Stimulated activated CD4-positive, alpha-beta T cell treated with anti-CD3 and anti-CD28 coated beads, TNF-alpha, amount 100 ng/mL, for 1 hour (primary cell): ENCODE measurements around the gene AGA.
A peak's percentile ranks its signal among the peaks of the same experiment; 100 is the strongest.

Experiments
- DNase-seq, 3 donors: peaks; one replicate each; pipeline ENCODE4 v3.0.0-alpha.2; 2020; ENCODE audit warnings: low read depth in 3 of 3, low spot score in 1 of 3

Gene AGA

DNA sequence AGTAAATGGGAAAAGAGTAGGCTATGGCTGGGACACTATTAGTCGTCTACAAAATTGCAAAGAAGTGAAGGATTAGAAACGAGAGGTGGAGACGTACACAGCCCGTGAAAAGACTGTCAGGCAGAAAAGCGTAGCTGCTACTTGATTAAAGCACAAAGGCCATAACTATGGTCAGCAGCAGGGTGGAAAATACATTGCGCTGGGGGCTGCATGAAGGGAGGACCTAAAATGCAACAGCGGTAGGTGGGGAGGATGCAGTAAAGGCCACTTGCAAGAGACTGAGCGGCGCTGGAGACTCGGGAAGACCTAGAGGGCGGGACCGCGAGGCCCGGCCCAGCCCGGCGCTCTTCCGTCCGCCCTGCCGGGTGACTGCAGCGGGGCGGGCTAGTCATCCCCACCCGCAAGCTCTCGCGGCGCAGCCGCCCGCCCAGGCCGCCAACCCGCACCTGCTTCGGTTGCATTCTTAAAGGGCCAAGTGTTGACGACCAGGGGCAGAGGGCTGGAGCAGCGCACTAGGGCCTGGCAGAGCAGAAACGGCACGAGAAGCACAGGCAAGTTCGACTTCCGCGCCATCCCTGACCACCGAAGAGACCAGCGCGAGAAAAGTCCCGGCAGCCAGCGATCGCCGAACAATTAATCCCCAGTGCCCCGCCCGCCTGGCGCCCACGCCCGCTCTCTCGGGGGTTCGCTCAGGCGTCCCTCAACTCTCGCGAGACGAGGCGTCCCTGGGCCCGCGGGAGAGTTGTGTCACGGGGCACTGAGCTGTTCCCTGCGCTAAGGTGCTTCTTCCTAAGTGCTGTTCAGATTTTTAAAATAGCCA lies at the start of gene AGA:
Gene AGA, minus strand, starts transcription at position 635 of the 820 bp plus-strand sequence. Its CDS starts 62 bp downstream, at position 573.
- peak; percentile 88 to 93 (median 90) for DNase-seq

DNA sequence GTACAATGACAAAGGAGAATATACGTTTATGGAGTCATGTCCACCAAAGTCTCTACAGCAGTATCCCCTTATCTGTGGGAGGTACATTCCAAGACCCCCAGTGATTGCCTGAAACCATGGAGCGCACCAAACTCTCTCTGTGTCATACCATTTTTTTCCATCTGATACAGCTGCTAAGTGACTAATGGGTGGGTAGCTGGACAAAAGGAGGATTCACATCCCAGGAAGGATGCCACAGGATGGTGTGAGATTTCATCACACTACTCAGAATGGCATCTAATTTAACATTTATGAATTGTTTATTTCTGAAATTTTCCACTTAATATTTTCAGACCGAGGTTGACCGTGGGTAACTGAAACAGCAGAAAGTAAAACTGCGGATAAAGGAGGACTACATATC lies 49.8 kb upstream of the AGA start:
- no peak for DNase-seq

DNA sequence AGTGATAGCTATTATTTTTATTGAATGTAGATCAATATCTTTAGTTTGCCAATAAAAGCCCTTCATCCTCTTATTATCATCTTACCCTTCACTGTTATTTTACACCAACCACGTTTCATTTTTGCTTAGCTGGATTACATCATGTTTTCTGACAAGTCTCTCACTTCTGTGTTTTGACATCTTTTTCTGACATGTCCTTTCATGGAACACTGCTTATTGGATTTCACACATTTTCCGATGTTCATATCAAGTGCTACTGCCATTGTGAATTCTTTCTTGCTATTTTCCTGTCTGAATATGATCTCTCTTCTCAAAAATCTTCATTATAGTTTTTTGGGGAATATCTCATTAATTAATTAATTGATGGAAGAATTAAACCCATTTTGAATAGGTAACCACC lies 48.5 kb upstream of the AGA start:
- no peak for DNase-seq

DNA sequence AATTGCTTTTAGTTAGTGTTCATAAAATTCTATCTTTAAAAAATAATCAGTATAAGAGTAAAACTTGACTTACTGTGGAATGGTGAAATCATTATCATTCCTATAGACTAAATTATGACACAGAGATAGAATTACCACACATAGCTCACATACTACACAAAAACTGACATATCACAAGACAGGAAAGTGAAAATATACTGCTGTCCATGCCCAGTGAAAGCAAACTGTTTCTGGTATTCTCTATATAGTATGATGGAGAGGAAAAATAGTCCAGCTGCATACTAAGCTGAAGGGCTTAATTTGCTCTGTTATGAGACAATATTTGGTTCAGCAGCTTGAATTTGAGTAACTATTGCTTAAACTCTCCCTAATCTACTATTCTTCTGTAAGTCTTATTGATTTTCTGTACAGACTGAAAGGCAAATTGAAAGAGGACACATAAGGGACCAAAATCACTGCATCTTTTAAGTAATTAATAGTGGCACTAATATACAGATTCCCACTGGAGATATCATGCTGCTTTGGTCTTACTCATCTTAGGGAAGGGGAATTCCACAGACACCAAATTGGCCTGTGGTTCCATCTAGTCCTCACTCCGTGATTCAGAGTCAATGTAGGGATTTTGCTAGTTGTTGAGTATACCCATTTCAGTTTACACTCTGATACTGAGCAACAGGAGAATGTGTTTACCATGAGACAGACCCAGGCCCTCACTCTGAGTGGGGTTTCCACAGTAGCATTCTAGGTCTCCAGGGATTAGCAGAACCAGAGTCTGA lies 47.4 kb upstream of the AGA start:
- no peak for DNase-seq

DNA sequence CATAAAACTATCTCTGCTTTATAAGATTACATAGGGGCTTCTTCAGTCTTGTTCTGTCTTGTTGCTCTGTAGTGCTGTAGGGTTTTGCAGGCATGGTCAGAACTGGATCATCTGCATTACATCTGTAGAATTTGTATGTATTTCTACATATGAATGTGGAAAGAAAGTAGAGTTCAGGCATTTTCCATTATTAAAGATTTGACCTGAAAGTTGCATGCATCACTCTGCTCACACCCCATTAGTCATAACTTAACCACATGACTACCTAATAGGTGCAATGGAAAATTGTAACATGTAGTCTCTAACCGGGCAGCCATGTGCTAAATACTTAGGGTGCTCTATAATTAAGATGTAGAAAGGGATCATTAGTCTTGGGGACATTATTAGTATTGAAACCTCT lies 45.7 kb upstream of the AGA start:
- no peak for DNase-seq

DNA sequence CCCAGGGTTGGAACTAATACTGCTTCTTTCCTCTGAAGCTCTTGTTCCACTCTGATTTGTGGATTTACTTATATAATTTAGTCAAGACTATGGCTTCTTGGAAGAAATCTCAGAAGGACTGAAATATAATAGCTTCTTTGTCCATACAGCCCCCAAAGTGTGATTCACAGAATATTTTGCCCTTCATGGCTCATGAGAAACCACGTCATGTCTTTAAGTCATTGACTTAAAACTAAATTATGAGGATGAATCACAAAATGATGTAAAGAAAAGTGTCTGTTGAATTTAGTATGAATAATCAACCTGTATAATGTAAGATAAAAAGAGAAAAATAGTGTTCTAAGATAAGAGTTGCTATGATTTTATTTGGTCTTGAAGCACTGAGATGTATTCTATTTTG lies 43.3 kb upstream of the AGA start:
- DNase-seq: no peak

DNA sequence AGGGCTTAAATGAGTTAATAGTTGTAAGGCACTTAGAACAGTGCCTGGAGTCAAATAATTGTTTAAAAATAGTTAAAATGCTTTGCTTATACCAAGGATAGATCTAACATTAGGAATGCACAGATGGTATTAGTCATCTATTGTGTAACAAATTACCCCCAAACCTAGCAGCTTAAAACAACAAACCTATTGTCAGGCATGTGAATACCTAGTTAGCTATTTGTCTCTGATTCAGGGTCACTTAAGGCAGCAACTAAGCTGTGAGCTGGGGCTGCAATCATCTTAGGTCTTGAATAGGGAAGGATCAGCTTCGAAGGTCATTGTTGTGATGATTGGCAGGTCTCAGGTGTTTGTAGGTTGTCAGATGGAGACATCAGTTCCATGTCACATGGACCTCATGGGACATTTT lies 42.4 kb upstream of the AGA start:
- DNase-seq: no peak

DNA sequence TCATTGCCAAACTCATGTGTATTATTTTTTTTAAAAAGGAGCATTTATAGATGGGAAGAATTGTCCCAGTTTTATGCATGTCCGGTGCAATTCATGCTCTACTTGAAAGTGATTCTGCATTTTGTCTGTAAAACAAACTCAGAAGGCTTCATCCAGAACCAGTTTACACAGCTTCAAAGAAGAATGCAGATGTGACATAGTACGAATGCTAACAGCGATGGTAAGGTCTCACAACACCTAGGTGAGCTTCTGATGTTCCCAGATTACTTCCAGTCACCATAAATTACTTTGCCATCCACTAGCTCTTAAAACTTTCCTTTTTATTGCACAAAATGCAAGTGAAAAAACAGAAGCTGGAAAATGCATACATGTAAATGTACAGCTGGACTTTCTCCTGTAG lies 41.5 kb upstream of the AGA start:
- no peak for DNase-seq

DNA sequence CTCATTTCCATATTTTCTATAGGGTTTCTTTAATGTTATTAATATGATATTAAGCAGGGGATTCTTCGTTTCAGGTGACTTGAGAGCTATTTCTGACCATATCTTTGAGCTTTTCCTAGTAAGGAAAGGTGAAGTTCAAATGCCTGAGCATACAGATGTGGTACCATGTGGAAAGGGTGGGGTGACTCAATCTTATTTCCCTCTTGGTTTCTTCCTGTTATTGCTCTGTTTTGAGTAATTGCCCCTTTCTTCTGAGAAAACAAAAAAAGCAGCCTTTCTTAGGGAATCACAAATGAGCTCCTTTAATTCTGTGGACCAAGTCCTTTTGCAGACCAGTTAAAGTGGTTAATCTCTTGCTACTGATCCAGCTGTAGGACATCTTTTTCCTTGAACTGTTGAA lies 41.0 kb upstream of the AGA start:
- DNase-seq: no peak

DNA sequence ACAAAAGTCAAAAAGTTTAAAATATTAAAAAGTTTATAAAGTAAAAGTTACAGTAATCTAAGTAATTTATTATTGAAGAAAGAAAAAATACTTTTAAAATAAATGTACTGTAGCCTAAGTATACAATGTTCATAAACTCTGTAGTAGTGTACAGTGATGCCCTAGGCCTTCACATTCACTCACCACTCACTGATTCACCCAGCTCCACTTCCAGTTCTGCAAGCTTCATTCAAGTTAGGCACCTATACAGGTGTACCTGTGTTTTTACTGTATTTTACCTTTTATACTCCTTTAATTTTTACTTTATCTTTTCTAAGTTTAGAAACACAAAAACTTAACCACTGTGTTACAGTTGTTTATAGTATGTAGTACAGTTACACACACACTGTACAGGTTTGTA lies 40.1 kb upstream of the AGA start:
- no peak for DNase-seq

DNA sequence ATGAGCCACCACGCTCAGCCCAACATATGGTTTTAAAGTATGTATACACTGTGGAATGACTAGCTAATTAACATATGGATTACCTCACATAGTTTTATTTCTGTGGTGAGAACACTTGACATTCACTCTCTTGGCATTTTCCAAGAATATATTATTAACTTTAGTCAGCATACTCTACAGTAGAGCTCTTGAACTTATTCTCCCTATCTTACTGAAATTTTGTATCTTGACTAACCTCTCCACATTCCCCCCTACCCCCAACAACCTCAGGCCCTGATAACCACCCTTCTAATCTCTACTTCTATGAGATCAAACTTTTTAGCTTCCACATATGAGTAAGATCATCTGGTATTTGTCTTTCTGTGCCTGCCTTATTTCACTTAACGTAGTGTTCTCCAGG lies 38.6 kb upstream of the AGA start:
- no peak for DNase-seq

DNA sequence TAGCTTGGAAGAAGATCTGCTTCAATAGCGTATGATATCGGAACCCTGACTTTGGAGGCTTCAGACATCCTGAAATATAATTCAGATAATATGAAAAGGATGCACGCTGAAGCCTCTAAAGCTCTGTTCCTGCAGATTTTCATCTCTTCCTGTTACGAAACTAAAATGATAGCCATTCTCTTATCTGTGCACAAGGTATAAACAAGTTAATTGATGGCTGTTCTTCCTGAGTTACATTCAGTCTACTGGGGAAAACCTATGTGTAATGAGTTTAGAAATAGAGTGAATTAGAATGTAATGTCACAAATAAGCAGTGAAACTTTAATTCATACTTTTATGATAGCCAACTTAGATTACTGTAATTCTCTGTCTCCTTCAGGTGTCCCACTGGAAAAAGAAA lies 36.8 kb upstream of the AGA start:
- DNase-seq: no peak

DNA sequence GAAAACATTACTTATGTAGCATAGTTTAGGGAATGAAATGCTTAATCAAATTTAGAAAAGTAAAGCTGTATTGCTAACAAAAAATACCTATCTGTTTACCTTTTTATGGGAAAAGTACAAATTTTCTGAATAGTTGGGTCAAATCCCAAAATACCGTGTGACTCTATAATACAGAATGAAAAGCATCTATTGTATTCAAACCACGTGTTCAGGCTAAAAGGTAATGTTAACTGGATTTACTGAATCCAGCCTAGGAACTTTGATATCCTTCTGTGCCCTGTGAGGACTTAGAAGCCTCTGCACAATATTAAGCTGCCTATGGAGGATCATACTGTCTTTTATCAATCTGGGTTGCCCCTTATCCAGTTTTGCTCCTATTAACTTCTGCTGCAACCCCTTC lies 36.3 kb upstream of the AGA start:
- DNase-seq: no peak

DNA sequence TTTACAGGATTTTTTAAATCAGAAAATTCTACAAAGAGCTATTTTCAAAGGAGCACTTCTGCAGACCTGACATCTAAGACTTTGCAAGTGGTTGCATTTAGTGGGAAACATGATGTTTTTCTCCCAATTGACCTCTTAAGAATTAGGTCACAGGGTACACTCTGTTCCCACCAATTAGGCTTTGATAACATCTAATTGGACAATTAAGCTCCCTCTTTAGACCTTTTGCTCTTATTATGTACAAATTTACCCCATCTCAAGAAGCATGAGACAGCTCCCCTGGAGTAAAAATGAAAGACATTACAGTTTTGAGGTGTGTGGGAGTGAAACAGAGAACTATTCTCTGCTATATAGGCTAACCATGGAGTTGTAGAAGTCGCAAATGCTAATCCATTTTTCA lies 31.8 kb upstream of the AGA start:
- no peak for DNase-seq

DNA sequence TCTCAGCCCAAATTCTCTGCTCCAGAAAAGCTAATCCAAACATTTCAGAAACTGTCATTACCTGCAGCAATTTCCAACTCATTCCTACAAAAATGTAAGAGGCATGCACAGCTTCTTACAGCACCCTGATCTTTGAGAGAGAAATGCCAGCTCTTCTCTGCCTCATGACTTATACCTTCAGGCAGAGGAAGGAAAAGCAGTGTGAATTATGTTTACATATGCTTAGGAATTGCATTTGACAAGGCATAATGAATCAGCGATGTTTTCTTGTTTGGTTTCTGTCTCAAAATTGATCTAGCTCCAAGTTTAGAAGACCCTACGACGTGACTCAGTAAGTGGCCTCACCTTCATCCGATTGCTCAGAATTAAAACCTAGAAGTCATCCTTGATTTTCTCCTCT lies 21.8 kb upstream of the AGA start:
- no peak for DNase-seq

DNA sequence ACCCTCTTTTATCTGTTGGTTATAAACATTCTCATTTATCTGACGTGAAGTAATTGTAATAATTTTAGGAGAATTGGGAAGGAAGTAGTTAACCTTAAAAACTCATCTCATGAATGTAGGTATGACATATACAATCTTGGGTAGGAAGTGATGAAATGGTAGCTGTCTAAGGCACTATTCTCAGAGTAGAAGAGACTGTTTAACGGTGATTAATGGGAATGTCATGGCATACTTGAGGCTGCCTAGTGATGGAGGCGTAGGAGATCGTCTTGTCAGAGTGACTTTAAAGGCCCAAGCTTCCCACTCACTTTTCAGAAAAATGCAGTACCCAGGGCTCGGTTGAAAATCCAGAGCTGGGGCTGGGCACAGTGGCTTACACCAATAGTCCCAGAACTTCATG lies 19.4 kb upstream of the AGA start:
- DNase-seq: no peak

DNA sequence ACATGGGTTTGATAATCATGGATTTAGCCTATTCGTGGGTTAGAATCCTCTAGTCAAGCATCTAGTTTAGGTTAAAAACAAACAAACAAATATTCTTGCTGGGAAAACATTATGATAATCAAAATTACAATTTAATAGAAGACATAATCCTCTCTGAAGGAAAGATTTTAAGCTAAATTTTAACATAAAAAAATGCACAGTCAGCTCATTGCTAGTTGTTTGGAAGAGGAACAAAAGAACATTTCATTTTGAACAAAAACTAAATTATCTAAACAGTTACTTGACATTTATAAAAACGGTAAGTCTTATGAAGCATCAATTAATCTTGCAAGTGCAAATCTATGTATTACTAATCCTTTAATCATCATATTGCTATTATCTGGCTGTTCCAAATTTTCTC lies 18.2 kb upstream of the AGA start:
- DNase-seq: no peak

DNA sequence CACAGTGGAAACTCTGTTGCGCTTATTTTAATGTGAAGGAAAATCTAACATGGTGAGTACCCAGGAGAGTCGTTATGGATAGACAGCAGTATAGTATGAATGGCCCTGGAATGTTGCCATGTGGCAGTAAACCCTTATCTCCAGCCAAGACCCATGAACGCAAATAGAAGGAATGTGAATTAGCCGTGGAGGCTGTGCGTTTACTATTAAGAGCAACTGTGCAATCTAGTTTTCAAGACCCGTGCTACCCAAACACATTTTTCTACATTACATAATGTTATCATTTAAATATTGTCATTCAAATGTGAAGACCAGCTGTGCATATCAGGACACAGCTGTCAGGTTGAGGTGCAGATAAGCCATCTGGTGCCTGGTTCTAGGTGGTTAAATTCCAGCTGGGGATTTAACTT lies 13.3 kb upstream of the AGA start:
- no peak for DNase-seq

DNA sequence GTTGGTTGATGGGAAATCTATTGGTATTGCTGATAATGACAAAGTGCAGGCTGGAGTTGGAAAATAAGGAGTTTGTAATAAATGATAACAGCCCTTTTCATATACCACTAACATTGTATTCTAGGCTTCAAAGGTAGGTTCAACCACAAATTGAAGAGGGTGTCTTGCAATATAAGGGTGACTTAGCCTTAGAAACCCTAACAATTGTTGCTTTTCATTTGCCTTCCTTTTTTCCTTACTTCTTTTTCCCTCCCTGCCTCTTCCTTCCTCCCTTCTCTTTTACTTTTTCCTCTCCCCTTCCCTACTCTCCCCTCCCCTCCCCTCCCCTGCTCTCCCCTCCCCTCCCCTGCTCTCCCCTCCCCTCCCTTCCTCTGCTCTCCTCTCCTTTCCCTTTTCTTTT lies 10.9 kb upstream of the AGA start:
- DNase-seq: no peak

DNA sequence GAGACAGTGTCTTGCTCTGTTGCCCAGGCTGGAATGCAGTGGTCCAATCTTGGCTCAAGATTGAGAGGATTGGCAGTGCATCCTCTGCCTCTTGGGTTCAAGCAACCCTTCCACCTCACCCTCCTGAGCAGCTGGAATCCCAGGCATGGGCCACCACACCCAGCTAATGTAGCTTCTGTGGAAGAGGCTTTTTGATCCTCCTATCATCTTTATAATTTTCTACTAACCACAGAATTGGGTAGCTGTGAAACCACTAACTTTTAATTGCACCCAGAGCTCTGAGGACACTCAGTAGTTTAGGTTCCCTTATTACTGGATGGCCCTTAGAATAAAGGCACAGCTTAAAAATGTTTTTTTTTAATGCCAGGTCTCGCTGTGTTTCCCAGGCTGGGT lies 8.9 kb upstream of the AGA start:
- no peak for DNase-seq

DNA sequence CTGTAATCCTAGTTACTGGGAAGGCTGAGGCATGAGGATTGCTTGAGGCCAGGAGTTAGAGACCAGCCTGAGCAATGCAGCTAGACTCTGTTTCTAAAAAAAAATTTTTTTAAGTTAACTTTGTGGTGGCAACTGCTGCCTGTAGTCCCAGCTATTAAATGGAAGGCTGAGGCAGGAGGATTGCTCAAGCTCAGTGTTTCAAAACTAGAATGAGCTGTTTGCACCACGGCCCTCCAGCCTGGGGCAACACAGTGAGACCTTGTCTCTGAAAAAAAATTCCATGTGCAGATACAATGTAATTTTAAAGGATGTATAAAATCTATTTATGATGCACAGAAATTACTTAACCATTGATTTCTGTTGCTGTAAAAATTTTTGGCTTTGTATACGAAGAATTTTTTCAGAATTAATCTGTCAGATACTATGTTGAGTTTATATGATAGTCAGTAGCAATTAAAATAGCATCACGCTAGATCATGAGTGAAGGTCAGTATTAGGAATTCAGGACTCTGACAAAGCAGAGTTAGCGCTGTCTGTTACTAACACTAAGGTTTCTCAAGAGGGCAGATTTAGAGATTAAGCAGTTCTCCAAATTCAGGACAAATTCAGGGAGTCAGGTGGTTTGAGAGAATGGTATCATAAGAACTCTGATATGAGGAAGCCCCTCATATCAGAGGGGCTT lies 8.3 kb upstream of the AGA start:
- DNase-seq: no peak

DNA sequence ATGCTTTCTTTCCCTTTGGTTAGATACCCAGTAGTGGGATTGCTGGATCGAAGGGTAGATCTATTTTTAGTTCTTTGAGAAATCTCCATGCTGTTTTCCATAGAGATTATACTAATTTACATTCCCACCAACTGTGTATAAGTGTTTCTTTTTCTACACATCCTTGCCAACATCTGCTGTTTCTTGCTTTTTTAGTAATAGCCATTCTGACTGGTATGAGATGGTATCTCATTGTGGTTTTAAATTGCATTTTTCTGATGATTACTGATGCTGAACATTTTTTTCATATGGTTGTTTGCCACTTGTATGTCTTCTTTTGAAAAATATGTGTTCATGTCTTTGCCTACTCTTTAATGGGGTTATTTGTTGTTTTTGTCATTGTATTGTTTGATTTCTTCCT lies 6.6 kb upstream of the AGA start:
- no peak for DNase-seq
